Keratinocyte (primary cell): ENCODE results near the gene TSPAN7. TPM values are rescaled to one million over a fixed set of nuclear protein-coding genes. Genes with fewer than 3 reads are reported as not detected.

Experiments used
- DNase-seq: peaks from one replicate; pipeline ENCODE4 v3.0.0-alpha.2; 2011; ENCODE audit warnings: low read depth, missing footprints, low spot score
- FAIRE-seq: peaks from 2 replicates; lab custom pipeline; 2011; peaks lifted over from hg19 to GRCh38; lab: Jason Lieb, UNC
- H2AFZ ChIP-seq: 2 replicates; pipeline ENCODE4 v1.6.0; 2012; ENCODE audit warnings: low read length, control low read depth, inconsistent platforms; ENCODE audit not compliant: control insufficient read depth
- H3K27ac ChIP-seq: 2 replicates; pipeline ENCODE4 v1.5.1; 2011; ENCODE audit warnings: low read length; ENCODE audit not compliant: control insufficient read depth, insufficient read depth
- H3K27me3 ChIP-seq: 3 replicates; pipeline ENCODE4 v1.6.0; 2011; ENCODE audit warnings: low read length; ENCODE audit not compliant: control insufficient read depth, insufficient read depth; ENCODE audit errors: extremely low read depth
- H3K36me3 ChIP-seq, 2 experiments: 2 replicates in 1 of 2; 3 replicates in 1 of 2; pipeline ENCODE4 v1.5.1; 2011; ENCODE audit warnings: low read length in 2 of 2, mild to moderate bottlenecking in 1 of 2; ENCODE audit not compliant: control insufficient read depth in 2 of 2, insufficient read depth in 2 of 2; ENCODE audit errors: extremely low read depth in 1 of 2
- H3K4me1 ChIP-seq: 3 replicates; pipeline ENCODE4 v1.5.1; 2011; ENCODE audit warnings: low read length; ENCODE audit not compliant: control insufficient read depth, insufficient read depth; ENCODE audit errors: extremely low read depth
- H3K4me2 ChIP-seq: 3 replicates; pipeline ENCODE4 v1.6.0; 2011; ENCODE audit warnings: low read depth, low read length; ENCODE audit not compliant: control insufficient read depth, insufficient read depth; ENCODE audit errors: extremely low read depth
- H3K4me3 ChIP-seq, 3 experiments: fragments of 200-600 bp in 1 of 3; sonication (generic) in 1 of 3; 2 replicates in 2 of 3; 3 replicates in 1 of 3; pipeline ENCODE4 v1.5.1; 2011 to 2016; ENCODE audit warnings: low read length in 3 of 3, mild to moderate bottlenecking in 3 of 3, control low read depth in 2 of 3, inconsistent platforms in 1 of 3, low read depth in 1 of 3, mixed read lengths in 1 of 3, mixed run types in 1 of 3, moderate library complexity in 1 of 3; ENCODE audit not compliant: control insufficient read depth in 2 of 3, insufficient read depth in 2 of 3; ENCODE audit errors: extremely low read depth in 1 of 3
- H3K79me2 ChIP-seq: 2 replicates; pipeline ENCODE4 v1.6.0; 2012; ENCODE audit warnings: low read length; ENCODE audit not compliant: control insufficient read depth, insufficient read depth
- H3K9ac ChIP-seq: 3 replicates; pipeline ENCODE4 v1.6.0; 2011; ENCODE audit warnings: low read length; ENCODE audit not compliant: control insufficient read depth, insufficient read depth; ENCODE audit errors: extremely low read depth
- H3K9me1 ChIP-seq: 3 replicates; pipeline ENCODE4 v1.6.0; 2011; ENCODE audit warnings: low read length; ENCODE audit not compliant: control insufficient read depth, insufficient read depth; ENCODE audit errors: extremely low read depth
- H3K9me3 ChIP-seq: 2 replicates; pipeline ENCODE4 v1.5.1; 2012; ENCODE audit warnings: low read depth, low read length; ENCODE audit not compliant: control insufficient read depth
- H4K20me1 ChIP-seq: 3 replicates; pipeline ENCODE4 v1.6.0; 2011; ENCODE audit warnings: low read length; ENCODE audit not compliant: control insufficient read depth, insufficient read depth; ENCODE audit errors: extremely low read depth
- EZH2 ChIP-seq: IDR thresholded peaks from one replicate; pipeline ENCODE4 v1.6.1; 2012; ENCODE audit warnings: inconsistent platforms, mild to moderate bottlenecking, low read length, moderate library complexity
- dilution Hi-C: fragments of 300-500 bp; cut with MboI; formaldehyde crosslinking; loops from one replicate; pipeline ENCODE4 v1.7.0; 2020; ENCODE audit warnings: low sequenced_read_pairs; ENCODE audit not compliant: extremely low pct_ligation_motif_present
- polyA plus RNA-seq, 5 experiments: library from polyadenylated mRNA; depleted of rRNA in 3 of 5; stranded (reverse) in 3 of 5; stranded (forward) in 1 of 5; unstranded in 1 of 5; fragments of >200 nt; gene quantifications; 1 replicate in 1 of 5; 2 replicates in 3 of 5; 3 replicates in 1 of 5; pipeline versions ENCODE4 v1.2.1 to v1.2.3, GENCODE V29; 2011 to 2012; ENCODE audit warnings: missing spikeins in 2 of 5, low read depth in 1 of 5, low replicate concordance in 1 of 5
- TF ChIP-seq, protein P1 (sequence below), 3 experiments: IDR thresholded peaks in 1 of 3; conservative IDR thresholded peaks in 1 of 3; optimal IDR thresholded peaks in 1 of 3; 2 replicates in 2 of 3; 3 replicates in 1 of 3; pipeline versions ENCODE3 to v1.5.1; 2011; ENCODE audit warnings: low read length in 3 of 3, mild to moderate bottlenecking in 3 of 3, moderate library complexity in 2 of 3, control low read depth in 1 of 3, inconsistent platforms in 1 of 3; ENCODE audit not compliant: insufficient read depth in 2 of 3; ENCODE audit errors: extremely low read depth in 1 of 3

Gene TSPAN7
- polyA plus RNA-seq, 1 donor (not counting 4 experiments of a cell fraction or from before 2014, with no cell fraction given): 2.3 TPM

- Histone ChIP-seq H3K4me3 (no peak overlapping the region), H3K4me2 (no peak overlapping the region), H3K79me2 (no peaks in the 10 kb centered on the region), H3K36me3 (no peaks in the 10 kb centered on the region), H4K20me1 (no peaks in the 10 kb centered on the region), H3K9me1 (no peaks in the 10 kb centered on the region), H3K9me3 (no peaks in the 10 kb centered on the region), H3K27me3 (no peaks in the 10 kb centered on the region), H3K9ac (no peak overlapping the region), H2AFZ (no peak overlapping the region), H3K27ac (no peak overlapping the region), H3K4me1 (peaks cover 11% of the 10 kb centered on the region)
- FAIRE-seq: no peak
- TF ChIP-seq, protein P1, sequence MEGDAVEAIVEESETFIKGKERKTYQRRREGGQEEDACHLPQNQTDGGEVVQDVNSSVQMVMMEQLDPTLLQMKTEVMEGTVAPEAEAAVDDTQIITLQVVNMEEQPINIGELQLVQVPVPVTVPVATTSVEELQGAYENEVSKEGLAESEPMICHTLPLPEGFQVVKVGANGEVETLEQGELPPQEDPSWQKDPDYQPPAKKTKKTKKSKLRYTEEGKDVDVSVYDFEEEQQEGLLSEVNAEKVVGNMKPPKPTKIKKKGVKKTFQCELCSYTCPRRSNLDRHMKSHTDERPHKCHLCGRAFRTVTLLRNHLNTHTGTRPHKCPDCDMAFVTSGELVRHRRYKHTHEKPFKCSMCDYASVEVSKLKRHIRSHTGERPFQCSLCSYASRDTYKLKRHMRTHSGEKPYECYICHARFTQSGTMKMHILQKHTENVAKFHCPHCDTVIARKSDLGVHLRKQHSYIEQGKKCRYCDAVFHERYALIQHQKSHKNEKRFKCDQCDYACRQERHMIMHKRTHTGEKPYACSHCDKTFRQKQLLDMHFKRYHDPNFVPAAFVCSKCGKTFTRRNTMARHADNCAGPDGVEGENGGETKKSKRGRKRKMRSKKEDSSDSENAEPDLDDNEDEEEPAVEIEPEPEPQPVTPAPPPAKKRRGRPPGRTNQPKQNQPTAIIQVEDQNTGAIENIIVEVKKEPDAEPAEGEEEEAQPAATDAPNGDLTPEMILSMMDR (optimal IDR thresholded peaks at IDR 0.05 in 1 of 3, IDR thresholded peaks at IDR 0.05 in 1 of 3, conservative IDR thresholded peaks at IDR 0.05 in 1 of 3; ENCODE audit: extremely low read depth in 1 of 3, insufficient read depth in 2 of 3, low read length in 3 of 3): no peak
- TF ChIP-seq EZH2: no peak
- DNase-seq: no peak
- dilution Hi-C loops: no loop called here
These were observed 133.1 kb downstream of the TSPAN7 start for GRCh38 chrX:38694394-38694793.

DNA sequence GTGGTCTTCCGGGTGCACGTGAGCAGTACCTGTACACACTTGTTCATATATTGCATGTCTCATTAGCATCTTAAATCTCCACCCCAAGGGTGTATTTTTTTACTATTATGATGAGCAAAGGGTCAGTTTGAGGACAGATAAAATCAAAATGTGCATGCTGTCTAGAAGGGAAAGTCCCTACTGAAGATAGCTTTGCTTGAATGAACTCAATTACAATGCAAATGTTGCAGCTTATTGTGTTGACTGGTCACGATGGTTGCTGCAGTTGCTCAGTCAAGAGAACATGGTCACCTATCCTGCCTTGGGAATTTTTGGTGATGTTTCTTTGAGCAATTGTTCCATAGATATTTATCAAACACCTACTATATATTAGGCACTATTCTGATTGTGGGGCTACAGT, 136.1 kb downstream of the TSPAN7 start:
- Histone ChIP-seq H3K36me3 (no peaks in the 10 kb centered on the region), H3K27ac (no peak overlapping the region), H3K9me1 (no peaks in the 10 kb centered on the region), H3K27me3 (no peaks in the 10 kb centered on the region), H3K9ac (no peak overlapping the region), H3K79me2 (no peaks in the 10 kb centered on the region), H3K9me3 (no peaks in the 10 kb centered on the region), H4K20me1 (no peaks in the 10 kb centered on the region), H3K4me1 (peaks cover 11% of the 10 kb centered on the region), H2AFZ (no peak overlapping the region), H3K4me3 (no peak overlapping the region), H3K4me2 (no peak overlapping the region)
- TF ChIP-seq EZH2: no peak
- TF ChIP-seq, protein P1 (optimal IDR thresholded peaks at IDR 0.05 in 1 of 3, IDR thresholded peaks at IDR 0.05 in 1 of 3, conservative IDR thresholded peaks at IDR 0.05 in 1 of 3; ENCODE audit: extremely low read depth in 1 of 3, insufficient read depth in 2 of 3, low read length in 3 of 3): no peak
- no peak for FAIRE-seq
- dilution Hi-C loops: no loop called here
- DNase-seq: no peak
